ENCODE measurements around the gene SSU72.

- TF ChIP-seq CTCF (IDR thresholded peaks at IDR 0.05; ENCODE audit: low read depth, low read length) (no peak), MAX (IDR thresholded peaks at IDR 0.05; ENCODE audit: low read depth, low read length) (no peak)
These were observed 41.6 kb upstream of the SSU72 start for GRCh38 chr1:1616045-1616790.

Data from NB4 (cell line).